Stimulated activated CD8-positive, alpha-beta memory T cell treated with anti-CD3 and anti-CD28 coated beads, Interleukin-12 subunit alpha, Interleukin-12 subunit beta, amount 100 ng/mL, for 4 hours (primary cell): ENCODE results near the gene DIP2B.

Experiments used
- DNase-seq: peaks from one replicate; pipeline ENCODE4 v3.0.0-alpha.2; 2020; ENCODE audit warnings: low read depth

DIP2B gene

DNA sequence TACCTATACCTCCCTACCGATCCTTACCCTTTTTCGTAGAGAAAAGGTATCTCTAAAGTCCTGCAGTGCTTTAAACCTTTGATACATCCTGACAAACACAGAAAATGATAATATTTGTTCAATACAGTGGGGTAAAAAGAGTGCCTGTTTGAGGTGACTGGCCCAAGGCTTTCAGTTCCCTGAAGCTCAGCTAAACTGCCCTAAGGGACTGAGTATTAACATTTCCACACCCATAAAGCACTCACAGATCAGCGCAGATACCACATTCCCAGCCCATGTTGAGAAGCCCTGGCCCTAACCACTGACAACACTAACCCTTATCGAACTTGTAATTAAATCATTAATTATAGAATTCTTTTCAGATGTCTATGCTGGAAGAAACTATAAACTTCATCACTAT, 108.7 kb downstream of the DIP2B start:
- no peak for DNase-seq

- DNase-seq, result no peak
Measured at GRCh38 chr12:50614167-50614759, 109.5 kb downstream of the DIP2B start.

- no peak for DNase-seq
Measured at GRCh38 chr12:50615145-50615906, 110.5 kb downstream of the DIP2B start.

DNA sequence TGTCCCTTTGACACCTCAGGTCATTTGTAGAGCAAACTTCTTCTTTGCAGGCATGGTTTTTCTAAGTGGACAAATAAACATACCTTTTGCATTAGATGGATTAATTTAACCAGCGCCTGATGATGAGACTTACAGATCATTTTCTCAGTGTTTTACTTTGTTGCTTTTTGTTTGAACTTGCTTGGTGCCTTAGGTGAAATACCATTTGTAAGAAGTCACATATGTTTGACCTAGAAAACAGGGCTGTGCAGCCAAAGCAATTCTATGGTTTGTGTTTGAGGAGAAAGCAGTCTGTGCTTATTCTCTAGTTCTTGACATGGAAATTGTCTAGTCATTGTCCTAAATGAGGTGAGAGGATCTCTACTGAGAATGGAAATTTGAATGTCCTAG, 111.1 kb downstream of the DIP2B start:
- DNase-seq, result no peak

GRCh38 chr12:50617657-50618056, 112.9 kb downstream of the DIP2B start:
- DNase-seq, result no peak

- no peak for DNase-seq
Measured at GRCh38 chr12:50618864-50619609, 114.3 kb downstream of the DIP2B start.

DNA sequence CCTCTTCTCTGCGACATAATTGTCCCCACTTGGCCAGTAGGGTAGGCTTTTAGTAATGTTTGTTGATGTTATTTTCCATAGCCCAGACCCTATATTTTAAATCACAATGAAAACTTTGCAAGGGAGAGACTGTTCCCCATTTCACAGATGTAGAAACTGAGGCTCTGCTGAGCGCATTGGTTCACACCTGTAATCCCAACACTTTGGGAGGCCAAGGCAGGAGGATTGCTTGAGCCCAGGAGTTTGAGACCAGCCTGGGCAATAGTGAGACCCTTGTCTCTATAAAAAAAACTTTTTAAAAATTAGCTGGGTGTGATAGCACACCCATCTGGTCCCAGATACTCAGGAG, 114.8 kb downstream of the DIP2B start:
- DNase-seq, result no peak

GRCh38 chr12:50620109-50620977, 115.6 kb downstream of the DIP2B start:
- DNase-seq, result no peak

GRCh38 chr12:50620978-50621360, 116.2 kb downstream of the DIP2B start:
- no peak for DNase-seq

DNA sequence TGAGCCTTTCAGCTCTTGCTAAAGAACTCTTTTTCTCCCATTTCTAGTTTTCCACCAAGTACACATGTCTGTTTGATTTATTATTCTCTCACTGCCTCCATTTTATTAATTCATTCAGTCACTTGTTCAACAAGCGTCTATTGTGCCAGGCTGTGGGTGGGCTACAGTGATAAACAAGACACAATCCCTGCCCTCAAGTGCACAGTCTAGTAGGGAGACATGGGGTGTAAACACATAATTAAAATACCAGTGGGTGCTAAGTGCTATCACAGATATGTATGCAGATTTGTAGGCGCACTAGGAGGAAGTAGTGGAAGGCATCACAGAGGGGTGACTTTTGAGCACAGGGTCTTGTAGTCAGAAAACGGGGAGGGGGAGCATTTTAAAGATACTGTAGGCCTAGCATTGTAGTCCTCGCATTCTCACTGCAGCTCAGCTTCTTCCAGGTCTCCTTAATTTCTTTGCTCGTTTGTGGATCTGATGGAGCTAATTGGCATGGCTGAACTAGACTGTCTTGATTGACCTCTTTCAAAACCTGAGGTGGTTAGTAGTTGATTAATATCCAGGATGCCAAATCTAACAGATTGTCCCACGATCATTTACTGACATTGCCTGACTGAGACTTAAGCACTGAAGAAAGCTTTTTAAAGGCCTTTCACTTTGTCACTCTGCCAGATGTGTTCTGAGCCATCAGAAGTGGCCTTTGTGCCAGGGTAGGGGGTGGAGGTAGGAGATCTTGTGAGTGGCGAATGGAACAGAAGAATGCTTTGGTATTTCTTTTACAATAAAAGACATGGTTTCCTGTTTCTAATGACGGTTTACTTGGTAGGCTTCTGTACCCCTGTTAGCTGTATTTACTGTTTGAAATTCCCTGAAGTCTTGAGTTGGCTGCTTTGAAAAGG, 116.9 kb downstream of the DIP2B start:
- DNase-seq, result no peak

GRCh38 chr12:50625029-50625925, 120.5 kb downstream of the DIP2B start:
- DNase-seq, result no peak

DNA sequence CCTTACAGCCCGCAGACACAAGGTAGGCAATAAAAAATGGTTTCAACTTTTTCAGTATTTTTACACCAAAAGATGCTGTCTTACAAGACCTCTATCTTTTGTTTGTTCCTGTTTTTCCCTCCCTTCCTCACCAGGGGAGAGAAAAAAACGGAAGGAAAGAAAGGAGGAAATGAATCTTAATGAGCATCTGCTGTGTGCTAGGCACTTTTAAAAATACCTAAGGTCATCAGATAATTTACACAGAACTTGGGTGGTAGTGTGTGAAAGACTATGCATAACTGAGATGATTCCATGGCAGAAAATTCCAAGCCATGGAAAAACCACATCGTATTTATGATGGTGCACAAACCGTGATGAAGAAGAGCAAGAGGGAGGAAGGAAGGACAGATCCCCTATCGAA, 121.2 kb downstream of the DIP2B start:
- no peak for DNase-seq

DNA sequence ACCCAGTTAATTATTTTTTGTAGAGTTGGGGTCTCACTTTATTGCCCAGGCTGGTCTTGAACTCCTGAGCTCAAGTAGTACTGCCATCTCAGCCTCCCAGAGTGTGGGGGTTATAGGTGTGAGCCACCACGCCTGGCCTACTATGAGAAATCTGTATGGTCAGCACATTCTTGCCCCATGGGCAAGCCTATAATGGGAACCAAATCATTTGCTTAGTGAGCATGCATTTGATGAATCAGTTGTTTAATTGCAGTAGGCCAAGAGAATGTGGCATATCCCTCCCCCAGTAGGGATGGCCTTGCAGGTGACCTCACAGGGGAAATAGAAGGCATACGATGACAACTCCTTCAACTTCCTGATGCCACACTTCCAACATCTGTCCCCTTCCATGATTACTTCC, 122.7 kb downstream of the DIP2B start:
- no peak for DNase-seq

DNA sequence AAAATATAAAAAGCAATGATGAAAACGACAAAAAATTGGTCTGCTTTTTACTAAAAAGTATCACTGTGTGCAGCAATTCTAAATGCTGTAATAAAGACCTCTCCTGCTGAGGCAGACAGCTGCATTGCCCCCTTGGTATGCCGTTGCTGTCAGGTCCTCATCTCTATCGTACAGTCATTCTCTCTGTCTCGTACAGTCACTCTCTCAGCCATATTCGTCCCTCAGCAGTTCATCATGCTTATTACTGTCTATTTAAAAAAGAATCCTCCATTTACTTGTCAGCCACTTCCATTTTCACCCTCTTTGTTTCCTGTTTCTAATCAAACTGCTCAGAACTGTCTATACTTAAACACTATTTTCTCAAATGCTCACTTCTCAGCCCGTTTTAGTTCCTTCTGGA, 123.6 kb downstream of the DIP2B start:
- no peak for DNase-seq

- DNase-seq, result no peak
Measured at GRCh38 chr12:50633955-50634354, 129.2 kb downstream of the DIP2B start.

- no peak for DNase-seq
Measured at GRCh38 chr12:50634379-50634778, 129.6 kb downstream of the DIP2B start.

DNA sequence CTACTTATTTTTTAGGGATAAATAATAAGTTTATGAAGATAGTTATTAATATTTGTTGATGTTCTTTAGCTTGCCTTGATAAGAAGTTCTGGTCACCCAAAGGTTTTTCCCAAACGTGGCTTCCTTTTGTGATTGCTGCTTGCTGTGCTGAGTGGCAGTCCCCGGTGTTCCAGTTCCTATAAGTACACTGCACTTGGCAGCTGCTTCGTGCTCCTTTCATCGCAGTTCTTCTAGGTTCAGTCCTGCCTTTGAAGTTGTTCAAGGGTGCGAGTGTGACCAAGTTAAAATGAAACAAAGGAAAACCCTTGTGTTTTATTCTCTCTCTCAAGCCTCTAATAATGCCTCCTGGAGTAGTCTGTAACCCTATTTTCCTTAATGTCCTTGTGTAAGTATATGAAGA, 130.6 kb downstream of the DIP2B start:
- DNase-seq, result no peak

- DNase-seq, result no peak
Measured at GRCh38 chr12:50635857-50636256, 131.1 kb downstream of the DIP2B start.

GRCh38 chr12:50636505-50636904, 131.7 kb downstream of the DIP2B start:
- DNase-seq, result no peak

DNA sequence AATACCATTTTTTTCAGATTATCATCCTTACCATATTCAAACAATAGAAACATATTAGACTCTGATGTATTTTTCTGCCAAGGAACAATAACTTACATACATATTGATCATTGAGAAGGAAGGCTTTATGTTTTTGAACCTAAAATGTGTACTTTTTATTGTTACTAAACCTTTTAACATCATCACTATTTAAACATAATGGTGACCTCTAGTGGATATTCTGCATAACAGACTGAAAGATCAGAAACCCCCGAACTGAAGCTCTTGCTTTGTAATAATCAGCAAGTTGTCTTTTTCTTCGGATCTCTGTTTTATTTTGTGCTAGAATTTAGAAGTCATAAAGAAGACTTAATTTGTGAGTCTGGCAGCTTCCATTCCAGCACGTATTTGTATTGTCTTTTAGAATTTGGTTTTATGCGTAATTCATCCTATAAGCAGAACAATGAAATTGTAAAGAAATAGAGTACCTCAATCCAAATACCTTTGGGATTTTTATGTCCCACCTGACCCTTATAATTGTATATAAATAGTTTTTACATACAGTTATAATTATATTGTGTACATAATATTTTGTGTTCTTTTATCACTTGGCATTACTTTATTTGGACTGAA, 133.2 kb downstream of the DIP2B start:
- no peak for DNase-seq
